Gastrocnemius medialis (tissue), 4 donors: ENCODE measurements around the gene AFAP1L2.

Experiments
- CTCF ChIP-seq, 5 experiments: fragments of 450-650 bp in 3 of 5; fragments of 200-600 bp in 2 of 5; sonication (generic) in 2 of 5; IDR thresholded peaks in 4 of 5; conservative IDR thresholded peaks in 1 of 5; 1 replicate in 4 of 5; 2 replicates in 1 of 5; pipeline ENCODE4 v1.5.1; 2016 to 2019; ENCODE audit warnings: antibody characterized with exemption in 5 of 5, mild to moderate bottlenecking in 3 of 5, moderate library complexity in 3 of 5
- POLR2A ChIP-seq, 2 donors: fragments of 450-650 bp; IDR thresholded peaks; one replicate each; pipeline ENCODE4 v1.6.1; 2017; ENCODE audit warnings: antibody characterized with exemption in 2 of 2, mild to moderate bottlenecking in 2 of 2, moderate library complexity in 2 of 2

DNA sequence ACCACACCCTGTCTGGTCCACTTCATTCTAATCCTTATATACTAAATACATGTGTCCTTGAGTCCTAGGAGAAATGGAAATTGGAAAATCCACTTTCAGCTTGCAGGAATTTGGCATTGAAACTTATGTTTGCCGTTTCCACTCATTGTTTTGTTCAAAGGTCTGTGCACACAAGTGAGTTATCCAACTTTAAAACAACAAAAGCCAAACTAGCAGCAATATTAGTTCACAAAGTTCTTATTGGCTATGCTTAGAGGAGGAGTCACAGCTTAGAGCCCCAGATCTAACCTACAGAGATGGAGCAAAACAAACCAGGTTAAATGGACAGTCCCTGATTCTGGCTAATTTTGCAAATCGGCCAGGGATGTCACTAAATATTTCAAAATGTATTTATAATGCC lies 44.6 kb upstream of the AFAP1L2 start:
- TF ChIP-seq POLR2A (IDR thresholded peaks at IDR 0.05) (no peak), CTCF (IDR thresholded peaks at IDR 0.05 in 4 of 5, conservative IDR thresholded peaks at IDR 0.05 in 1 of 5) (no peak)
